GM21528 (cell line): ENCODE data around the gene PBX3.

ENCODE experiments used
- ATAC-seq: cut with Tn5 transposase; IDR thresholded peaks from one replicate; pipeline ENCODE4 v1.9.1; 2021; ENCODE audit warnings: mild to moderate bottlenecking, moderate library complexity; ENCODE audit not compliant: unreplicated experiment, low FRiP score

PBX3 gene

DNA sequence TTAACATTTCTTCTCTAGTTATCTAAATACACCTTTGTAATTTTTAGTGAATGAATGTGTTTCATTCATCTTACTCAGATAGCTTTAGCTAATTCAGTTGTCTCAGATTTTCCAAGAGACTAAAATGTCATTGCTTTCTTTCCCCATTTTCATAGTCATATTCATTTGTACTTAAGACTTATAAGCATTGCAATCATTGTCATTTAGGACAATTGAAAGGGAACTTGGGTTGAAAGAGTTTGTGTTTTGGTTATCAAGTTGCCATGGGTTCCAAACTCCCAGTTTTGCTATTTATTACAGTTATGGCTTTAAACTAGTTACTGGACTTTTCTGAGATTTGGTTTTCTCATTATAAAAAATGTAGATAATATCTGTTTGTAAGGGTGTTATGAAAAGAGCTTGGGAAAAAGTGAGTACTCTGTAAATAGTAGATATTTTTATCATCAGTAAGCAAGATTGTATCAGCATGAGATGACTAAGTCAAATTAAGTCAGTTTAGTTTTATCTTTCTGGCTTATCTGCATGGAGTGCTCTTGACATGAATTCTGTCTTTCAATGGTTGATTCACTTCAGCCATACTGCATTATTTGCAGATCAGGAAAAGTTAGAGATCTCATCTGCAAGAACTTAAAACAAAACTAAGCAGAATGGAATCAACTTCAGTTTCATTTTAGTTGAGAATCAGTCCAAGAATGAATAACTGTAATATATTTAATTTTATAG lies 107.5 kb downstream of the PBX3 start:
- ATAC-seq: no peak

DNA sequence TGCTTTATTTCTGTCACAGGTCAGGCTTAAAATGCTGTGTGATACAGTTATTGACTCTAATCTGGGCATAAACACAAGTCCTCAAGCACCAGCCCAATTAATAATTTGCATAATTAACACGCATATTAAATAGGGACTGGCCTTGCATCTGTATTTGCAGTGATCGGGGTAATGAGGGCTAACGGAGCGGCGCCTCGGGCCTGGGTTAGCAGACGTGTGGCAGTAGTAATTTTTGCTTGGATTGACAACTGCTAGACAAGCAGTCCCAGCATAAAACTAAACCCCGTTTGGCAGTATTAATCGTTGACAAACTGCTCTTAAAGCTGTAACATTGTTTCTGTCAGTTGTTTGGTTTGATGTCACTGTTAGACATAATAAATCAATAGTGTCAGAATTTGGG lies 109.2 kb downstream of the PBX3 start:
- ATAC-seq: no peak

DNA sequence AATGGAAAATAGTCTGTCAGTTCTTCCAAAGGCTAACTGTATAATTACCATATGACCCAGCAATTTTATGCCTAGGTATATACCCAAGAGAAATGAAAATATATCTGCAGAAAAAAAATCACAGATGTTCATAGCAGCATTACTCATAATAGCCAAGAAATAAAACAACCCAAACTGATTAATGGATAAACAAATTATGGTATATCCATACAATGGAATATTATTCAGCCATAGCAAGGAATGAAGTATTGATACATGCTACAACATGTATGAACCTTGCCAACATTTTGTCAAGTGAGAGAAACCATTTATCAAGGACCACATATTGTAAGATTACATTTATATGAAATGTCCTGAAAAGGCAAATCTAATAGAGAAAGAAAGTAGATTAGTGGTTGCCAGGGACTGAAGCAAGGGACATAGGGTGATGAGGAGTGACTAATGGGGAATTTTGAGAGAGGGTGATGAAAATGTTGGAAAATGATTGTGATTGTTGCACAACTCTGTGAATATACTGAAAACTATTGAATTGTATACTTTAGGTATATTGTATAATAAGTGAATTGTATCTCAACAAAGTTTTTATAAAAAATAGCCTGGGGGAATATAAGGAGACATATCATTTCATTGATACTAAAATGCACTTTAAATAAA lies 114.4 kb downstream of the PBX3 start:
- ATAC-seq: no peak

DNA sequence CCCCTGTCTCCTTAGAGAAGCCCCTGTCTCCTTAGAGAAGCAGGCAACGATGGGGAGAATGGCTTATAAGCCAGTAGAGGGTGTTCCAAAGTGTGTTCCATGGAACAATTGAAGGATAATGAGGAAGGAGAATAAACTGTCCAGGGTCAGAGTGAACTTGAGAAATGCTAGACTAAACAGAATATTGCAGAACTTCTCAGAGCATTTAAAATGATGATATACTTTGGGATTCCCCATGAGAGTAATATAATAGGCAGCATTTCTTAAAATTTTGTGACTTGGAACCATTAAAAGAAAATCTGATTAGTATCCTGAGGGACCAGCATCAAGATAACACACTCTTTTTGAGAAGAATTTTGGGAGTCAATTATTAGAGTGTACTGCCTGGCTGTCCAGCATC lies 116.8 kb downstream of the PBX3 start:
- no peak for ATAC-seq

DNA sequence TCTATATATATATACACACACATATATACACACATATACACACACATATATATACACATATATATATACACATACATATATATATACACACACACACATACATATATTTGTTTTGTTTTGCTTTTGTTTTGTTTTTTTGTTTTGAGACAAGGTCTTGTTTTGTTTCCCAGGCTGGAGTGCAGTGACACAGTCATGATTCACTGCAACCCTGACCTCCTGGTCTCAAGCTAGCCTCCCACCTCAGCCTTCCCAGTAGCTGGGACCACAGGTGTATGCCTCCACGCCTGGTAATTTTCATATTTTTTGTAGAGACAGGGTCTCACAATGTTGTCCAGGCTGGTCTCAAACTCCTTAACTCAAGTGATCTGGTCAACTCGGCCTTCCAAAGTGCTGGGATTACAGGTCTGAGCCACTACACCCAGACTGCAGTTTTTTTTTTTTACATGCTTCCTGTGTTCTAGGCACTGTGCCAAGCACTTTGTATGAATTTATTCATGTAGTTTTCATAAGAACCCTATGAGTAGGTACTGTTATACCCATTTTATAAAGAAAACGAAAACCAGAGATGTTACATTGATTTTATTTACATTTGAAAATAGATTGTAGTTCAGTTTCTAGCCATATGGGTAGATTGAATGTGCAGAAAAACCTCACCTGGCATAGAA lies 120.7 kb downstream of the PBX3 start:
- ATAC-seq: no peak

DNA sequence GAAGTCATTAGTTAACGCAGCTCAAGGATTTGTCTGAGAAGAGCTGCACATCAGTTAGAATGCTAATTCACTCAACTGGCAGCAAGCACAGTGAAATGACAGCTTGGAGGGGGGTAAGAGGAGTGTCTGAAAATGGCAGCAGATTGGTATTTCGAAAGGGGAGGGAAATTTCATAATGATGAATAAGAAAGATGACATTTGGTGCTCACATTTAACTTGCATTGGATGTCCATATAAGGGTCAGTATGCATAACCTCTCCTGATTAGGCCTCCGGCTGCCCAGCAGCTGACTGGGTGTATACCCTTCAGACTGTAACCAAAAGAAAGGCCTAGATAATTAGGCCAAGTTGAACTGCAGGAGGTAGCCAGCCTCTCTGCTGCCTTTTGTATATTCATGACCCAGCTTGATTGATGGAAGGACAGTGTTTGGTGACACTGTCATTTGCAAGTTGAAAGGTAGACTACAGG lies 131.0 kb downstream of the PBX3 start:
- ATAC-seq: no peak

DNA sequence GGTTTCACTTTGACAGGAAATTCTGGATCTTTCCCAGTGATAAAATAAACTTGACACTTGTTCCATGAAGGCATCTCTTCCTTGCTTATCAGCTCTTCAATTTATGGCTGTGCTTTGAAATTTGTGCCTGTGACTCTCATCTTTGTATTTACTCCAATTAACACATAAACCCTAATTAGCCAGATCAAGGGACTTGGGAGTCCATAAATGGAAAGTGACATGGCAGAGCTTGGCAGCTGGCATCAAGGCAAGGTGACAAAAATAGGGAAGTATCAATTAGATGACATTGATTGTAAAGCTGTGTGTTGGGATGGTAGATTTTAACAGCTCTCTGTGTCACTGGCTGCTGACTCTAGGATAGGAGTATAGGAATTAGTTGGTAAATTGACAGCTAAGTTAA lies 133.9 kb downstream of the PBX3 start:
- no peak for ATAC-seq

DNA sequence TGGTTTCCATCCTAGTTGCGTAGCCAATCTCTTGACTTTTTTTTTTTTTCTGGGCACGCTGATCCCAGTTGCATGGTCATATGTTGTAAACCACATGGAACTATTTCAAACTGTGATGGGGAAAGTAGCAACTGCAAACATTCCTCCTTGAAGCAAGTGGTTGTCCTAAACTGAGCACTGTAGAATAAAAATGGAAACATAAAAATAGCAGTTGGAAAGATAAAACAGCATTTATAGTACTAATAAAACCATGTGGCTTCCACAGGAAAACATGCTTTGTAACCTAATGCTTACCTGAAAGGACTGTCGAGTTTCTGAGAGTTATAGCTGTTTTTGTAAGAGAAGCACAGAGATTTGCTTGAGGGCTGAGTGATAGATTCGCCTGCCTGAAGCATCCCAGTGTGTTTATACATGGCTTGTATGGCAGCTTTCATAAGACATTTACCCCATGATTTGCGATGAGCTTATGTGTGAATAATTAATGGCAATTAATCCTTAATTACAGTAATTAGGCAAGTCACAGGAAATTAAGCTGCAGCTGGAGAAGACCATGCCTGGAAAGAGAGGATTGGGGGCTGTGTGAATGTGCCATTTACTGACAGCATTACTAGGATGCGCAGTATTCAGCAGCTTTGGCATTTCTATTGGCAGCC lies 136.5 kb downstream of the PBX3 start:
- no peak for ATAC-seq

DNA sequence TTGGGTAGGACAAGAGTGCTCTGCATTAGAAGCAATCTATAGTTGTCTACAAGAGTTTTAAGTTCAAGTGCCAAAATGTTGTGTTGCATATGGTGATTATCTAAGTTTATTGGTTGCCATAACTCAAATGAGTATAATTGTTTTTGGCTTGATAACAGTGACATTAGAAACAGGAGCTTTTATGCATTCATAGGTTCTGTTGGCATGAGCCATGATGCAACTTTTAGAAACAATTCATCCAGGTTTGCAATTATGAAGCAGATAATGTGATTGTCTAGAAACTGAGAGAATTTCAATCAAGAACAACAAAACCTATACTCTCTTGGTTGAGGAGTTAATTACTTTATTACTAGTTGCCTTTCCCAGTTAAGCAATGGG lies 137.0 kb downstream of the PBX3 start:
- ATAC-seq: no peak

DNA sequence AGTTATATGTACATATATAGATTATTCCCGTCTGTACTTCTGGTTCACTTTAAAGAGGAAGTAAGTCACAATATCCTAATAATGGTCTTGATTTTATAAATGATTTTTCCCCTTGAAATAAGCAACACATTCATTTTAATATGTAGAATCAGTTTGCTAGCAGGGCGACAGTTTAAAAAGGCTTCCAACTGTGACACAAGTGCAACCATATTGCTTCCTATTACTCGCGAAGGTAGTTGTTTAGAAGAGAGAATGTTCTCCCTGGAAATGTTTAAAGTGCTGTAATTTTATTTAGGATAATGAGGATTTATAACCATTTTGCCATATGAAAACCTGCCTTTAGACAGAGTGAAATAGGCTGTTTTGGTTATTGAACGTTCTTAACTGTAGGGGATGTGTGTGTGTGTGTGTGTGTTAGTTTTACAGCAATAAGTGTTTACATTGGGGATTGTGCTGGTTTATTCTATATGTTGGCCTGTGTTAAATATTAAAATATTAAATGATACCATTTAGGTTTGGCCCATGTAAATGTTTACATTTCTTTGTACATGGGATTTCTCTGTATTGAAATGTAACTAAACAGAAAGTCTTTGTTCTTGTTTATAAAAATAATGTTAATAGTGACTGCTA lies 138.3 kb downstream of the PBX3 start:
- no peak for ATAC-seq

DNA sequence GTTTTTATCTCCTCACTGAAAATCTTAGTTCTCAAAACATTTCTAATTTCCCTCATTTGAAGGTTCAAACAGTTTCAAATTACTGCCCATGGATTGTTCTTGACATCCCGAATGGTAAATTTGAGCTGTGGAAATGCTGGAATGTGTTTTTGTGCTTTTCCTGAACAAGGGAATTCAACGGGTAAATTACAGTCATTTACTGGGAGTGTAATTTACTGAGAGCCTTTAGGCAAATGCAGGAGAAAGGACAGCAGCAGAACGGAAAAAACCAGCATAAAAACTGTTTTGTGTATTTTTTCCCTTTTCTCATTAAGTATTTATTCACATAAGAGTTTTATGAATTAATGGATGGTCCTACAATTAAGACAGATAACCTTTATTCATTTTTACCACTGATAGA lies 139.2 kb downstream of the PBX3 start:
- ATAC-seq: no peak

DNA sequence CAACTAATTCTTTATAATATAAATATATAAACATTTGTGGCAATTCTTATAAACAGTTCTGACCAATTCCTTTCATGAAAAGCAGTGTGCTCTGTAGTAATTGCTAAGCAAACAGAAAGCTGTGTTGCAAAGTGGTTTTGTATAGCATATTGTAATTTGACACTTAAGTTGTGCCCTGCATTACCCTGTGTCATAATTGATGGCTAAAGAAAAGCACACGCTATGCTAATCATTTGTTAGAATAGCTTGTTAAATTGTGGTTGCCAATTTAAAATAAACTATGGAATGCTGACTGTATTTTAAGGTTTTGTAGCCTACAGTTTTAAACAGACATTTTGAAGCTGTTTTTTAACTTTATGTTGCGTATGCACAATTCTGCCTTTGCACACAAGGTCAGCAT lies 140.0 kb downstream of the PBX3 start:
- no peak for ATAC-seq

DNA sequence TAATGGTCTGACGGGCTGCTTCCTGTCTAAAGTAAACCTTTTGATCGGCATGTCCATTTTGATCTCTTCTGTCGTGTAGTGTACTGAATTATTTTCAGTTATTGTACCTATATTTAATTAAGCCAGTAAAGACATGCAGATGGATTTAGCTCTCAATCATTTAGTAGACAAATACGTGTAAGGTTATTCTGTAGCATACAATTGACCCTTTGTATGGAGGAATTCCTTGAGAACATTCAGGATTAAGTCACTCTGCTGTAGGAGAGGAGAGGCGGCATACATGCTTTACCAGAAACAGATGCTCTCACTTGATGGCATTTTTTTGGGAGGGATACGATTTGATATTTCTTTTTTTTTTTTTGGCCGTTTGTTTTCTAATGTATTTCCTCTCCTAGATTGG lies 141.0 kb downstream of the PBX3 start:
- no peak for ATAC-seq

DNA sequence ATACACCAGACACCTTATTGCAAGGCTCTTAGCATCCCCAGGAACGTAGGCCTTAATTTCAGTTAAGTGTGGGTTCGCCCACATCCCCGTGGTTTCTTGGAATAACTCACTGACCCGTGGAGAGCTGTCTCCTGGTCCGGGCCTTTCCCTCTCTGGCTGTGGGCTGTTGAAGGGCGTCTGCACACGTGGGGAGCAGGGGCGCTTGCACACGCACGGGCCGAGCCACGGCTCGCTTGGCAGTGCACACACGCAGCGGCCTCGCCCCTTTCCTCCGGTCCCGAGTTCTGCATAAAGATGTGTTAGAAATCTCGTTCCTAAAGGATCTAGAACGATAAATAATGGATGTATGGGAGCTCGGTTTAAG lies 141.9 kb downstream of the PBX3 start:
- no peak for ATAC-seq

DNA sequence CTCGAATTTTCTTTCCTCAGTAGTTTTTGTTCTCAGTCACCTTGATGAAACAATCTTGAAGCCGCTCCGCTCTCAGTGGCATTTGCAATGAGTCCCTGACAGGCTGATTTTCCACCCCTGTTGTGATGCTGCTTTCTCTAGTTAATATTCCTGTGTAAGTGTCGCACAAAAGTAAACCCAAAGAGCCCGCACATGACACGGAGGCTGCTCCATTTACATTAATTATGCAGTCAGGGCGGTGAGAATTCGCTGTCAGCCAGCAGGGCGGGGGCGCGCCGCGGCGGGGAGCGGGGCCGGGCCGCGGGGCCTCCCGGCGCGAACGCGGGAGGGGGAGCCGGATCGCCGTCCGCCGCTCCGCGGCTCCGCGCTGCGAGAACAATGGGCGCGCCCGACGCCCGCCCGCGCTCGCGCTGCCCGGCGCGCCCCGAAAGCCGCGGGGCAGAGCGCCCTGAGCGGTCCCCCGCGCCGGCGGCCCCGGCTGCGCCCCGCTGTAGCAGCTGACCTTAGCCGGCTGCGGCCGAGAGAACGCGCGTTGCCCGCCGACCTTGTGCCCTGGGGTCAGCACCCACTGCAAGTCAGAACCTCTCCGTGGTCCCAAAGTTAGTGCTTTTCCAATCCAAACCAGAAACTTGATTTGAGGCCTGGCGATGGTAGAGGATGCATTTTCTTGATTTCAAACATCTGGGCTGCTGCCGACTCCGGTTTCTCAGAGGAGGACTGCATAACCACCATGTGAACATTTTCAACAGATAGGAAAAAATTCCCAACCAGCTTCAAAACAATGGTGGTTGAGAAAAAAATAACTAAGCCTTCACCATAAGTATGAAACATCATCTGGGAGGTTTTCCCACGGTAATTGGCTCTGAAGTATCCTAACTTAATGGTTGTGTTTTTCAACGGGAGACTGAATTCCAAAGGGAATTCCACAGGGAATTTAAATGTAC lies 142.6 kb downstream of the PBX3 start:
- no peak for ATAC-seq

DNA sequence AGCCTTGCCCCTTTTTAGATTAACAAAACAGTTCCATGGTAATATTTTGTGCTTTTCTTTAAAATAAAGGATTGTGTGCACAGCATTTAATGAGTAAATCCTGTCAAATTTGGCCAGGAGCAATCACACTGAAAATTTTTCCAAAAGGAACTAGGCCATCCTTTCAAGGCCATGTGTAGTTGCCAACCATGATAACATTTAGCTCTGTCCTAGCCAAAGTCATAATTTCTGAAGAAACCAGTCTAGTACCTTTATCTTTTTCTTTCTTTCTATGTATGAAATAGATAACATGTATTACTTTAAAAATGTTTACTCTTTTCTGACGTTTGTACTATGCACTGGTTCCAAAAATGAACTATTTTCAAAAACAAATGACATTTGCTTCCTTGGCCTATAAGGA lies 143.7 kb downstream of the PBX3 start:
- no peak for ATAC-seq

DNA sequence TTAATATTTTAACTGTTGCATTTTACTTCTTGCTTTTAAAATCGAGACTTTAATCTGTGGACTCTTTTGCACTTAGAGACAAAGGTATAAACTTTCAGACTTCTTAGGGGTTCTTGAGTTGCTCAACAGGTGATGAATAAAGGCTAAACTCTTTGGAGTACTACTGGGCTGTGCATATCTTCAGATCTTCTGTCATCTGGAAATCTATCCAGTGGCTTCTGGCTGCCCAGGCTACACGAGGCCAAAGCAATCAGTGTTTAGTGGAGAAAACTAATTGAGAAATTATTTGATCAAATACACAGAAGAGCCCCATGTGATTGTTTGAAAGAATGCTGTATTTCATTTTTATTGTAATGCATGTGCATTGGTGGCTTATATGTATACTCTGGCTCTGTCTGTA lies 146.1 kb downstream of the PBX3 start:
- no peak for ATAC-seq

DNA sequence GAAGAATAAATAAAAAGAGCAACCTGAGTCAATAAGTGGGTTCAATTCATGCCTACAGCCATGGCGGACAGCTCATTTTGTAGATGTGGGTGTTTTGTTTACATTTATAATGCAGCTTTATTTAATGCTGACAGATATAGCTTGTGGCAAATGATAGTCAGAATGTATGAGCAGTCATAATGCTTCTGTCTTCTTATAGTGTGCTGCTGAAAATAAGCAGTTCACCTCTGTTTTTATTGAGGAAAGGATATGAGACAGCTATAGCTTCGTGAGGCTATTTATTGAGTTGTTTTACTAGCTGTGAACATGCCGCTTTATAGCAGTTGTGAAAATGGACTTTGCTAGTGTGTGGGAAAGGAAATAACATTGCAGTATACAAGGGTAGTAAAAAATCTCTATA lies 147.4 kb downstream of the PBX3 start:
- no peak for ATAC-seq

DNA sequence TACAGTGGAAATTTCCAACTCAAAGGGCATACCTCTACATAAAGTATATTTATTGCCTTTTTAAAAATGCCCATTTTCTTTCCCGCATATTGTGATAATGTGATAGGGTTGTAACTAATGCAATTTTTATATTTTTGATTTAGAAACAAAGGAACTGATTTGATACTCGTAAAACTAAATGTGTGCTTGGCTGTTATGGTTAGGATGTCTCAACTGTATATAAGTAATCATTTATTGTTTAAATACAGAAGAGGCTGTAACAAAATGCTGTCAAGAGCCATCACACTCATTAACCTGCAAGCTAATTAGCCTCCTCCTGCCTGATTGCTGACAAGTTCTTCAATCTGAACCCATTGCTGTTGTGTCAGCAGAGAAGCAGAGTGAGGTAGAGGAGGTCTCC lies 149.2 kb downstream of the PBX3 start:
- no peak for ATAC-seq

DNA sequence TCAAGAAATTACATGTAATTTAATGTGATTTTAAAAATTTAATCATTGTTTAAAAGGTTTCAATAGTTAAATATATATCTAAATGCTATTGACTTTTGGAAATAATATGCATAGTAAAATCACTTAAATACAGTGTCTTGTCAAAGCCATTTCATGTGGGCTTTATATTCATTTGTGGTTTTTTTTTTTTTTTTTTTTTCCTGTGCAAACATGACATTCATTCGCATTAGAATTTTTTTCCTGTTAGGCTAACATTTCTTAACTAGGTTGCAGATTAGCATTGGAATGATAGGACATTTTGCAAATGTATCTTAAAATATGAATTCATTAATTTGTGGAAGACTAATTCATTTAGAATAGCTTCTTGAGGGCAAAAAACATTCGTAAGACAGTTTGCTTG lies 149.8 kb downstream of the PBX3 start:
- no peak for ATAC-seq
